Progenitor cell of endocrine pancreas (in vitro differentiated cells): ENCODE results near the gene RSPH1. TPM values are rescaled to one million over a fixed set of nuclear protein-coding genes. Genes with fewer than 3 reads are reported as not detected.

ENCODE experiments used
- DNase-seq: peaks from one replicate; pipeline ENCODE4 v3.0.0; 2021; ENCODE audit warnings: low spot score; ENCODE audit not compliant: unreplicated experiment
- H3K27ac Mint-ChIP-seq: 2 replicates; pipeline ENCODE4 v1.8.0; 2021; ENCODE audit warnings: mild to moderate bottlenecking, moderate library complexity, mixed read lengths
- H3K27me3 Mint-ChIP-seq: 2 replicates; pipeline ENCODE4 v1.8.0; 2021; ENCODE audit warnings: mixed read lengths
- H3K36me3 Mint-ChIP-seq: 2 replicates; pipeline ENCODE4 v1.8.0; 2022; ENCODE audit warnings: mixed read lengths; ENCODE audit not compliant: insufficient read depth
- H3K4me1 Mint-ChIP-seq: 2 replicates; pipeline ENCODE4 v1.8.0; 2021; ENCODE audit warnings: low read depth, mixed read lengths
- H3K4me3 Mint-ChIP-seq: 2 replicates; pipeline ENCODE4 v1.8.0; 2021; ENCODE audit warnings: low read depth, mild to moderate bottlenecking, moderate library complexity, mixed read lengths
- H3K9me3 Mint-ChIP-seq: 2 replicates; pipeline ENCODE4 v1.8.0; 2021; ENCODE audit warnings: low read depth, mixed read lengths
- CTCF ChIP-seq: fragments of 200-600 bp; sonication (generic); IDR thresholded peaks from one replicate; pipeline ENCODE4 v1.5.0; 2021; ENCODE audit warnings: antibody characterized with exemption, mild to moderate bottlenecking; ENCODE audit not compliant: unreplicated experiment
- total RNA-seq: library from RNA; stranded (reverse); gene quantifications from 2 replicates; pipeline ENCODE4 v1.2.1, GENCODE V29; 2021

RSPH1 gene
- total RNA-seq, 1 donor from 2014 or later: 7.1 TPM

DNA sequence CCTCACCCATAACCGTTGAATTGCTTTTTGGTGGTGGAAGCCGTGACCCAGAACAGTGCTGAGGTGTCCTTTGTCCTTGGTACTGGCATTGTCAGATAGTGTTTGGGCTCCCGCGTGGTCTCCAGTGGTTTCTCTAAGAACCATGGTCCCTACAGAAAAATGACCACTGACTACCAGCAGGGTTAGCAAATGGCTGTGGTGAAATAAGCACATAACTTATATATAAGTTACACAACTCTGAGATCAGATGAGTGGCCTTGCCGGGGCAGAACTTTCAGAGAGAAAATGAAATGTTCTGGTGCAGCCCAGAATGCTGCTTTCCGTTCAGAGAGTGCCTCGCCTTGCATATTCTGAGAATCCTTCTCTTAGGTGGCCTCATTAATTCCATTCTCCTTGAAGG lies 22.6 kb upstream of the RSPH1 start:
- TF ChIP-seq CTCF: no peak
- no peaks in the 10 kb centered on the region for H3K27me3 Mint-ChIP-seq
- no peak for DNase-seq
- peaks cover 40% of the 10 kb centered on the region for H3K36me3 Mint-ChIP-seq
- H3K27ac Mint-ChIP-seq: no peak overlapping the region
- peaks cover 41% of the 10 kb centered on the region for H3K4me1 Mint-ChIP-seq
- no peaks in the 10 kb centered on the region for H3K9me3 Mint-ChIP-seq
- no peak overlapping the region for H3K4me3 Mint-ChIP-seq

DNA sequence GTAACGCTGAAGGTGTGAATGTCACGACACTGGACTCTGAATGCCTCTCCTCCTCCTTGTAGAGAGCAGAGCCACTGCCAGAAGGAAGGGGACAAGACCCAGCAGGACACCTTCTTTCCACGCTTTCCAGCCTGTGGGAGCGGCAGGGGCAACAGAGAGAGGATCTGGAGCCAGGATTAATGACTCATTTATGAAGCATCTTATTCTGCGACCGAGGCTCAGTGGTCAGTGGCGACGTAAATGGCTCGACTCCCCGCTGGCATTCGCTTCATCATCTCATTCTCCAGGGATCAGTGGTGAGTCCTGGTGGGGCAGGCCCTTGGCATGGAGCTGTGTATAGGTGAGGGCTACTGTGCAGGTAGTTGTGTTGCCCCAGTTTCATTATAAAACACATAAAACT lies 22.2 kb upstream of the RSPH1 start:
- H3K27ac Mint-ChIP-seq: no peak overlapping the region
- no peak for TF ChIP-seq CTCF
- no peak for DNase-seq
- no peaks in the 10 kb centered on the region for H3K27me3 Mint-ChIP-seq
- H3K4me3 Mint-ChIP-seq: no peak overlapping the region
- peaks cover 40% of the 10 kb centered on the region for H3K36me3 Mint-ChIP-seq
- peaks cover 39% of the 10 kb centered on the region for H3K4me1 Mint-ChIP-seq
- H3K9me3 Mint-ChIP-seq: no peaks in the 10 kb centered on the region

DNA sequence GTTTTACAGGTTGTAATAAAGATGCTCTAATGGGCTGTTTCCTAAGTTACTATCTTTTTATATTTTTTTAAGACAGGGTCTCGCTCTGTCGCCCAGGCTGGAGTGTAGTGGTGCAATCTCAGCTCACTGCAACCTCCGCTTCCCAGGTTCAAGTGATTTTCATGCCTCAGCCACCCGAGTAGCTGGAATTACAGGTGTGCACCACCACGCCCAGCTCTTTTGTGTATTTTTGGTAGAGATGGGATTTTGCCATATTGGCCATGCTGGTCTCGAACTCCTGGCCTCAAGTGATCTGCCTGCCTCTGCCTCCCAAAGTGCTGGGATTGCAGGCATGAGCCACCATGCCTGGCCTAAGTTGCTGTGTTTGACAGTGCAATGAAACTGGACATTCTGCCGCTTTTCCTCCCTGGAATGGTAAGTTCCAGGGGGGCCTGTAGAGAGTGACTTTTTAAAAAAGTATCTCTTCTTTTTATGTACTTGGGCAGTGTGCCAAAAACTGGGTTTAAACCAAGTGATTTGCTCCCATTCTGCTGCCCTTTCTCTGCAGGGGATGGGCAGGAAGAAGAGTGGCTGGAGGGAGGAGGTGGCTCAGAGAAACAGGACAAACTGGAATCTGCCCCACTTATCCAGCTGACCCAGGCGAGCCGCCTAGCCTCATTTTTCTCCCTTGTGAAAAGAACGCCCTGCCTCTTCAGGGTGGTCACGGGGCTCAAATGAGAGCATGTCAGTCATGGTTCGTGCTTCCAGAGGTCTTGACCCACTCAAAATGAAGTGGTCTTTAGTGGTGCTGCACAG lies 19.9 kb upstream of the RSPH1 start:
- H3K9me3 Mint-ChIP-seq: no peaks in the 10 kb centered on the region
- H3K4me1 Mint-ChIP-seq: peaks cover 38% of the 10 kb centered on the region

GRCh38 chr21:42514883-42515228 lies 18.8 kb upstream of the RSPH1 start:
- DNase-seq: no peak
- no peaks in the 10 kb centered on the region for H3K9me3 Mint-ChIP-seq
- H3K4me1 Mint-ChIP-seq: peaks cover 38% of the 10 kb centered on the region
- H3K4me3 Mint-ChIP-seq: peak overlapping the region; percentile 74
- no peak for TF ChIP-seq CTCF
- H3K36me3 Mint-ChIP-seq: peaks cover 19% of the 10 kb centered on the region
- no peaks in the 10 kb centered on the region for H3K27me3 Mint-ChIP-seq
- peak overlapping the region; percentile 87 for H3K27ac Mint-ChIP-seq

More for the DNA sequence above, 19.9 kb upstream of the RSPH1 start:
- TF ChIP-seq CTCF: no peak
- no peaks in the 10 kb centered on the region for H3K27me3 Mint-ChIP-seq
- no peak for DNase-seq
- peak overlapping the region; percentile 74 for H3K4me3 Mint-ChIP-seq
- peaks cover 24% of the 10 kb centered on the region for H3K36me3 Mint-ChIP-seq
- peak overlapping the region; percentile 66 for H3K27ac Mint-ChIP-seq

DNA sequence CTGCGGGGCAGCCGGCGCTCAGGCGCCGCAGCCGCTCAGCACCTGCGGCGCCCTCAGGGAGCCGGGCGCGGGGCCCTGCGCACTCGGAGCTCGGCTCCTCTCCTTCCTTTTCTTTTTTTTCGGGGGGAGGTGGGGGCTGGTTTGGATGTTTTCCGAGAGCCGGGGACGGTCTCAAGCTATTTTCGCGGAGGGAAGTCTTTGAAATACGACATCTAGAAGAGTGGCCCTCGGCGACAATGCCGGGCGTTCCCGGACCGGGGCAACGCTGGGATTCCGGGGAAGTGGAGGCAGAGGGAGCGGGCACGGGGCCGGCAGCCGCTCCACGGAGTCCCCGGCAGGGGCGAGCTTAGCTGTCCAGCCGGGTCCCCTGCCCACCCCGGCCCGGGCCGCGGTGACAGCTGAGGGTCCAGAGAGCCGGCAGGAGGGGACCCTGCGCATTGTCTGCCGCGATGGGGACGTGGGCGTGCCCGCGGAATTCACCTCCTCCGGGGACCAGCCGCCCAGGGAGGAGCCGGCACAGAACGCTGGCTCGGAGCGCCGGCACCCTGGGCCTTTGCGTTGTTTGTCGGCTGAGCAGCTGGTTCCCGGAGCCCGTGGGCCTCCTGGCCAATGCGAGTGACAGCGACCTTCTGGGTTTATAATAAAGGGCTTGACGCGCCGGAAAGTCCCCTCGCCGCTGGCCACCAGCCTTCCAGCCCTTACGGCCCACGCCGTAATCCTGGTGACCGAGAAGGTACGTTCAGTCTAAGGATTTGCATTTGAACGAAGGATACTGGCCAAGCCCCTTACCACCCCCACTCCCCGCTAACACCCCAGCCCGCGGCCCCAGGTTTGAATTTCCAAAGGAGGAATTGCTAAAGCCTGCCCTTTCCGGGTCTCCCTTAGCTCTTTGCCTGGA lies 18.2 kb upstream of the RSPH1 start:
- peak overlapping the region; percentile 74 for H3K4me3 Mint-ChIP-seq
- TF ChIP-seq CTCF: no peak
- peaks cover 14% of the 10 kb centered on the region for H3K36me3 Mint-ChIP-seq
- DNase-seq: peak; percentile 41
- peak overlapping the region; percentile 93 for H3K27ac Mint-ChIP-seq
- H3K27me3 Mint-ChIP-seq: no peaks in the 10 kb centered on the region
- H3K4me1 Mint-ChIP-seq: peaks cover 43% of the 10 kb centered on the region
- no peaks in the 10 kb centered on the region for H3K9me3 Mint-ChIP-seq
